Prostate gland (tissue), 2 donors: ENCODE data around the gene NOP53.

Experiments
- POLR2AphosphoS5 ChIP-seq: sonication (generic); formaldehyde crosslinking; IDR thresholded peaks from one replicate; pipeline ENCODE4 v1.6.1; 2017; ENCODE audit warnings: antibody characterized with exemption
- TF ChIP-seq, protein P1 (sequence below), 4 experiments: fragments of 200-600 bp in 2 of 4; fragments of 450-650 bp in 2 of 4; sonication (generic) in 2 of 4; IDR thresholded peaks; 1 replicate in 3 of 4; 2 replicates in 1 of 4; pipeline ENCODE4 v1.5.1; 2016 to 2019; ENCODE audit warnings: antibody characterized with exemption in 4 of 4, mild to moderate bottlenecking in 2 of 4, moderate library complexity in 2 of 4

DNA sequence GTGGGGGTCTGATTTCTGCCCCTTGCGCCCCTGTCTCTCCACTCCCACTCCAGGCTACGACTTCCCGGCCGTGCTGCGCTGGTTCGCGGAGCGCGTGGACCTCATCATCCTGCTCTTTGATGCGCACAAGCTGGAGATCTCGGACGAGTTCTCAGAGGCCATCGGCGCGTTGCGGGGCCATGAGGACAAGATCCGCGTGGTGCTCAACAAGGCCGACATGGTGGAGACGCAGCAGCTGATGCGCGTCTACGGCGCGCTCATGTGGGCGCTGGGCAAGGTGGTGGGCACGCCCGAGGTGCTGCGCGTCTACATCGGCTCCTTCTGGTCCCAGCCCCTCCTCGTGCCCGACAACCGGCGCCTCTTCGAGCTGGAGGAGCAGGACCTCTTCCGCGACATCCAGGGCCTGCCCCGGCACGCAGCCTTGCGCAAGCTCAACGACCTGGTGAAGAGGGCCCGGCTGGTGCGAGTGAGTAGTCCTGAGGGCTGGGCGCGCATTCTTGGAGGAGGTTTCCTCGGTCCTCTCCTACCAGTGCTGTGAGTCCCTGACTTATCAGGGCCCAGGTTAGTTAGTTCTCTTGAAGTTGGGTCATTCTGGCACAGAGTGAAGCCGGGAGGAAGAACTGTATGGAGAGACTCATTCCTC, 19.5 kb upstream of the NOP53 start:
- TF ChIP-seq, protein P1, sequence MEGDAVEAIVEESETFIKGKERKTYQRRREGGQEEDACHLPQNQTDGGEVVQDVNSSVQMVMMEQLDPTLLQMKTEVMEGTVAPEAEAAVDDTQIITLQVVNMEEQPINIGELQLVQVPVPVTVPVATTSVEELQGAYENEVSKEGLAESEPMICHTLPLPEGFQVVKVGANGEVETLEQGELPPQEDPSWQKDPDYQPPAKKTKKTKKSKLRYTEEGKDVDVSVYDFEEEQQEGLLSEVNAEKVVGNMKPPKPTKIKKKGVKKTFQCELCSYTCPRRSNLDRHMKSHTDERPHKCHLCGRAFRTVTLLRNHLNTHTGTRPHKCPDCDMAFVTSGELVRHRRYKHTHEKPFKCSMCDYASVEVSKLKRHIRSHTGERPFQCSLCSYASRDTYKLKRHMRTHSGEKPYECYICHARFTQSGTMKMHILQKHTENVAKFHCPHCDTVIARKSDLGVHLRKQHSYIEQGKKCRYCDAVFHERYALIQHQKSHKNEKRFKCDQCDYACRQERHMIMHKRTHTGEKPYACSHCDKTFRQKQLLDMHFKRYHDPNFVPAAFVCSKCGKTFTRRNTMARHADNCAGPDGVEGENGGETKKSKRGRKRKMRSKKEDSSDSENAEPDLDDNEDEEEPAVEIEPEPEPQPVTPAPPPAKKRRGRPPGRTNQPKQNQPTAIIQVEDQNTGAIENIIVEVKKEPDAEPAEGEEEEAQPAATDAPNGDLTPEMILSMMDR (IDR thresholded peaks at IDR 0.05), result no peak
- TF ChIP-seq POLR2AphosphoS5, result peak; percentile 25
